Esophagus squamous epithelium (tissue), 5 donors: ENCODE data around the gene ATP2A3. TPM values are rescaled to one million over a fixed set of nuclear protein-coding genes. Genes with fewer than 3 reads are reported as not detected.

ENCODE experiments used
- DNase-seq: peaks from one replicate; lab custom pipeline; 2025; lab: John Stamatoyannopoulos, UW
- H3K27ac ChIP-seq, 4 donors: fragments of 200-600 bp; sonication (generic); one replicate each; pipeline ENCODE4 v1.5.1; 2016 to 2019; ENCODE audit warnings: mild to moderate bottlenecking in 1 of 4
- H3K27me3 ChIP-seq, 4 donors: fragments of 200-600 bp; sonication (generic); 1 replicate in 3 of 4; 2 replicates in 1 of 4; pipeline versions ENCODE4 v1.5.1 to v1.6.0; 2017 to 2021; ENCODE audit warnings: antibody characterized with exemption in 1 of 4
- H3K36me3 ChIP-seq, 3 donors: fragments of 200-600 bp; sonication (generic); one replicate each; pipeline ENCODE4 v1.5.1; 2016 to 2019
- H3K4me1 ChIP-seq, 3 donors: fragments of 200-600 bp; sonication (generic); one replicate each; pipeline ENCODE4 v1.5.1; 2017 to 2019
- H3K4me3 ChIP-seq, 4 donors: fragments of 200-600 bp; sonication (generic); 1 replicate in 3 of 4; 2 replicates in 1 of 4; pipeline ENCODE4 v1.5.1; 2016 to 2019; ENCODE audit warnings: mild to moderate bottlenecking in 2 of 4, moderate library complexity in 1 of 4
- H3K9me3 ChIP-seq, 3 donors: fragments of 200-600 bp; sonication (generic); one replicate each; pipeline ENCODE4 v1.5.1; 2016 to 2019
- POLR2A ChIP-seq, 4 donors: fragments of 450-650 bp; IDR thresholded peaks; one replicate each; pipeline ENCODE4 v1.6.1; 2017; ENCODE audit warnings: antibody characterized with exemption in 4 of 4, mild to moderate bottlenecking in 4 of 4, moderate library complexity in 3 of 4
- WGBS, 2 donors: methylation state at CpG; one replicate each; pipeline ENCODE4 v1.1.5; 2018; 5-methylcytosine and 5-hydroxymethylcytosine counted together
- intact Hi-C: fragments of 100-400 bp; cut with DNase I; formaldehyde crosslinking; loops from one replicate; pipeline ENCODE4 v1.15.0; 2022
- total RNA-seq, 4 donors: library from RNA; depleted of rRNA; stranded (reverse); fragments of >200 nt; gene quantifications; one replicate each; pipeline ENCODE4 v1.1.0, GENCODE V29; 2016
- TF ChIP-seq, protein P1 (sequence below), 6 experiments: fragments of 450-650 bp in 4 of 6; fragments of 200-600 bp in 2 of 6; sonication (generic) in 2 of 6; IDR thresholded peaks; one replicate each; pipeline ENCODE4 v1.5.1; 2016 to 2019; ENCODE audit warnings: antibody characterized with exemption in 6 of 6, mild to moderate bottlenecking in 4 of 6, moderate library complexity in 4 of 6
- donor health status: DM: yes; HTN: yes; CAD: no.

Gene ATP2A3
- total RNA-seq, 4 donors from 2014 or later: 2.7 to 9.9 (median 5.3) TPM

DNA sequence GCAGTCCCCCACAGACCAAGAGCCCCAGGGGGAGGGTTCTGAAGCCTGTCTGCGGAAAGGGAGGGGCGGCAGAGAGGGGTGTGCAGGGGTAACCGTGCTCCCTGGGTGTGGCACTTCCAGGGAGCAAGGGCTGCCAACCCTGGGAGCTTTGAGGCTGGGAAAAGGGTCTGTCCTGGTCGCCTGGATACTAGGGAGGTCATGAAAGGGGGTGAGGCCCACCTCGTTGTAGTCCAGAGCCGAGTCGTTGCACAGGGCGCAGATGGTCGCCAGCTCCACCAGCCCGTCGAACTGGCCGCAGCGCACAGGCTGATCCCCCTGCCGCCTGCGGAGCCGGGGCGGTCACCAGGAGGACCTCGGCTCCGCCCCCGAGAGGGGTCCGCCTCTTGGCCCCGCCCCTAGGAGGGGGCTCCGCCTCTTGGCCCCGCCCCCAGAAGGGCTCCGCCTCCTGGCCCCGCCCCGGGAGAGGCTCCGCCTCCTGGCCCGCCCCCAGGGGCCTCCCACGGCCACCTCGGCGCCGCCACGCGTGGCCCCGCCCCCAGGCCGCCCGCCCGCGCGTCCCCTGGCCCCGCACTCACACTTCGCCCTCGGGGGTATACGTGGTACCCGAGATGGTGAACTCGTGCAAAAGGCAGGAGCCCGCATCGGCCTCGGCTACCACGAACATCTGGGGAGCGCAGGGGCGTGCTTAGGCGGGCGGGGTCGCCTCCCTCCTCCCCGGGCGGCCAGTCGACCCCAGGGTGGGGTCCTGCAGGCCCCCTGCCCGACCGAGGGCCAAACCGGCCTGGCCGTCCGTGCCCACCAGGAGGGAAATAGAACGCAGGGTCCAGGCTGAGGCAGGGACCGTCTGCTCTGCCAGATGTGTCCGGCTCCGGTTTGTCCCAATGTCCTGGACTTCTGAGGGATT is 19.5 kb downstream of the ATP2A3 start:
- DNase-seq: no peak
- Histone ChIP-seq H3K36me3 (peaks cover 0 to 33% (median 0%) of the 10 kb centered on the region in 3 donors), H3K4me3 (peak overlapping the region in 3 of 4 donors; percentile 24 to 56 (median 40)), H3K9me3 (no peaks in the 10 kb centered on the region), H3K27me3 (no peaks in the 10 kb centered on the region), H3K4me1 (peaks cover 0 to 19% (median 4%) of the 10 kb centered on the region in 3 donors), H3K27ac (peak overlapping the region in 3 of 4 donors; percentile 14 to 70 (median 65))
- WGBS, 2 donors: 50% methylated on average over 1 of the region's 68 CpGs; no CpG with 5 or more reads in 1 of the 2 donors
- TF ChIP-seq POLR2A (IDR thresholded peaks at IDR 0.05): no peak
- TF ChIP-seq, protein P1, sequence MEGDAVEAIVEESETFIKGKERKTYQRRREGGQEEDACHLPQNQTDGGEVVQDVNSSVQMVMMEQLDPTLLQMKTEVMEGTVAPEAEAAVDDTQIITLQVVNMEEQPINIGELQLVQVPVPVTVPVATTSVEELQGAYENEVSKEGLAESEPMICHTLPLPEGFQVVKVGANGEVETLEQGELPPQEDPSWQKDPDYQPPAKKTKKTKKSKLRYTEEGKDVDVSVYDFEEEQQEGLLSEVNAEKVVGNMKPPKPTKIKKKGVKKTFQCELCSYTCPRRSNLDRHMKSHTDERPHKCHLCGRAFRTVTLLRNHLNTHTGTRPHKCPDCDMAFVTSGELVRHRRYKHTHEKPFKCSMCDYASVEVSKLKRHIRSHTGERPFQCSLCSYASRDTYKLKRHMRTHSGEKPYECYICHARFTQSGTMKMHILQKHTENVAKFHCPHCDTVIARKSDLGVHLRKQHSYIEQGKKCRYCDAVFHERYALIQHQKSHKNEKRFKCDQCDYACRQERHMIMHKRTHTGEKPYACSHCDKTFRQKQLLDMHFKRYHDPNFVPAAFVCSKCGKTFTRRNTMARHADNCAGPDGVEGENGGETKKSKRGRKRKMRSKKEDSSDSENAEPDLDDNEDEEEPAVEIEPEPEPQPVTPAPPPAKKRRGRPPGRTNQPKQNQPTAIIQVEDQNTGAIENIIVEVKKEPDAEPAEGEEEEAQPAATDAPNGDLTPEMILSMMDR (IDR thresholded peaks at IDR 0.05): no peak
- intact Hi-C loops: no loop called here

DNA sequence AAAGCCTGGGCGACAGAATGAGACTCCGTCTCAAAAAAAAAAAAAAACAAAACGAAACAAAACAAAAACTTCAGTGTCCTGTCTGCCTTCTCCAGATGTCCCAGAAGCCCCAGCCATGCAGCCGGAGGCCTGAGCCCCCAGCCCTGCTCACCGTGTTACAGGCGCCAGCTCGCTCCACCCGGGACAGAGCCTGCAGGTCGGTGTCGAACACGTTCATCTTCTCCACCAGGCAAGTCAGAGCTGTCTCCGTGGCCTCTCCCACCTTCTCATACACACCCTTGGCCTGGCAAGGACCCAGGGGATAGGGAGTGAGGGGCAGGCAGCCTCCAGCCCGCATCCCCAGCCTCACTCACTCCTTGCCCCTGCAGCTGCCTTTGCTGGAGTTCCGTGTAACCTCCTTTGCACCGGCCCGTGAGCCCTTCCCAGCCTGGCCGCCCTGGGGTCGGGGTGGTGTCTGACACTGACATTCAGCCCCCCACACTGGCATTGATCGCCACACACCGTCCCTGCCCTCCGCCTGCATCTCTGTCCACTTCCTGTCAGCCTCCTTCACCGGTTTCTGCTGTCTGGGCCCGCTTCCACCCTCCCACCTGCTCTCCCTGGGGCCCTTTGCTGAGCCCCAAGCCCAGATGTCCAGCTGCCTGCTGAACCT is 20.9 kb downstream of the ATP2A3 start:
- peaks cover 0 to 31% (median 0%) of the 10 kb centered on the region in 3 donors for H3K36me3 ChIP-seq
- intact Hi-C loops: no loop called here
- no peak overlapping the region for H3K4me3 ChIP-seq
- H3K27ac ChIP-seq: no peak overlapping the region
- H3K27me3 ChIP-seq: no peaks in the 10 kb centered on the region
- 80 to 88% methylated on average over 21 to 23 of the region's 23 CpGs for WGBS, 2 donors
- TF ChIP-seq, protein P1 (IDR thresholded peaks at IDR 0.05): no peak
- TF ChIP-seq POLR2A (IDR thresholded peaks at IDR 0.05): no peak
- peaks cover 0 to 19% (median 4%) of the 10 kb centered on the region in 3 donors for H3K4me1 ChIP-seq
- no peaks in the 10 kb centered on the region for H3K9me3 ChIP-seq
- DNase-seq: no peak

DNA sequence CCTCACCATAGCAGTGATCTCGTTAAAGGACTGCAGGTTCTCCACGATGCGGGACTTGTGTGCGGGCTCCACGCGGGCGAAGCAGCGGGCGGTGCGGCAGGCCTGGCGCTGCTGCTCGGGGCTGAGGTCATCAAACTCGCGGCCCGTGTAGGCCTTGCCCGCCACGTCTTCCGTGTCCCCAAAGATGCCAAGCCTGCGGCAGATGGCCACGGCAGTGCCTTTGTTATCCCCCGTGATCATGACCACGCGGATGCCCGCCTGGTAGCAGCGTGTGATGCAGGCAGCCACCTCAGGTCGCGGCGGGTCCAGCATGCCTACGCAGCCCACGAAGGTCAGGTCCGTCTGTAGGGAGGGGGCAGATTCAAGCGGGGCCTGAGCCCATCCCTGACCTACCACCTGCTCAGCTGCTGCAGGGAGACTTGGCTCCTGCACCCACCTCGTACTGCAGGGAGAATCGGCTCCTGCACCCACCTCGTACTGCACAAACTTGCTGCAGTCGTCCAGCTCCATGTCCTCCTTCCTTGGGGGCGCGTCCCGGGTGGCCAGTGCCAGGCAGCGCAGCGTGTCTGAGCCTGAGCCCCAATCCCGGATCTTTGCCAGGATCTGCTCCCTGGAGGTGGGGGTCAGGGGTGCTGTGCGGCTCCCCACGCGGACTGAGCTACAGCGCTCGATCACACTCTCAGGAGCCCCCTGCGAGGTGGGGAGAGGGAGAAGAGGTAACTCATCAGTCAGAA is 23.1 kb downstream of the ATP2A3 start:
- Histone ChIP-seq H3K4me1 (peaks cover 0 to 19% (median 4%) of the 10 kb centered on the region in 3 donors), H3K4me3 (no peak overlapping the region), H3K9me3 (no peaks in the 10 kb centered on the region), H3K27ac (no peak overlapping the region), H3K36me3 (peaks cover 0 to 38% (median 0%) of the 10 kb centered on the region in 3 donors), H3K27me3 (no peaks in the 10 kb centered on the region)
- no peak for TF ChIP-seq POLR2A (IDR thresholded peaks at IDR 0.05)
- TF ChIP-seq, protein P1 (IDR thresholded peaks at IDR 0.05): no peak
- 81 to 87% methylated on average over 3 to 6 of the region's 48 CpGs for WGBS, 2 donors
- no peak for DNase-seq
- intact Hi-C loops: no loop called here

DNA sequence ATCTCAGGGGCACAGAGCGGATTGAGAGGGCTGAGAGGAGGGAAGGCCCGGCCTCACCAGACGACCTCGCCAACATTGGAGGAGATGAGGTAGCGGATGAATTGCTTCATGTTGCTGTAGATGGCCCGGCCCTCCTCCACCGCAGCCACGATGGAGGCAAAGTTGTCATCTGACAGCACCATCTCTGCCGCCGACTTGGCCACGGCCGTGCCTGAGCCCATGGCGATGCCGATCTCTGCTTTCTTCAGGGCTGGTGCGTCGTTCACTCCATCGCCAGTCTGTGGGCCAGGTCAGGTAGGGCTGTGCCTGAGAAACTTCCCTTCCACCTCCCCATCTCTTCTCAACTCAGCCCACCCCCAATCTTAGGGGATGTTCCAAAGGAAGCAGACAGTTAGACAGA is 26.9 kb downstream of the ATP2A3 start:
- Histone ChIP-seq H3K36me3 (peaks cover 0 to 42% (median 0%) of the 10 kb centered on the region in 3 donors), H3K4me1 (peaks cover 0 to 6% (median 0%) of the 10 kb centered on the region in 3 donors), H3K9me3 (no peaks in the 10 kb centered on the region), H3K4me3 (no peak overlapping the region), H3K27ac (no peak overlapping the region), H3K27me3 (no peaks in the 10 kb centered on the region)
- DNase-seq: no peak
- TF ChIP-seq, protein P1 (IDR thresholded peaks at IDR 0.05): no peak
- no CpG with 5 or more reads among the region's 17 CpGs for WGBS, 2 donors
- intact Hi-C loops: no loop called here
